GM12875 (cell line): ENCODE measurements around the gene PTK6.
"Not testable (repeated sequence)": the region's sequence is repeated elsewhere in the genome, so short reads cannot be mapped to it uniquely, and the experiment has no call there.

Source experiments
- H3K4me3 ChIP-seq: one replicate; pipeline ENCODE4 v1.5.1; 2011; ENCODE audit warnings: low read depth, low read length, control low read depth
- CTCF ChIP-seq: IDR thresholded peaks from 2 replicates; pipeline ENCODE4 v1.5.1; 2011; ENCODE audit warnings: low read depth, mild to moderate bottlenecking, control low read depth, inconsistent platforms, low read length, moderate library complexity, borderline replicate concordance; ENCODE audit not compliant: insufficient read depth

The PTK6 gene

GRCh38 chr20:63481503-63481902 is 55.7 kb downstream of the PTK6 start:
- TF ChIP-seq CTCF: no peak
- no peak overlapping the region for H3K4me3 ChIP-seq

- H3K4me3 ChIP-seq: not testable (repeated sequence)
Measured at GRCh38 chr20:63479695-63480419, 57.3 kb downstream of the PTK6 start.

GRCh38 chr20:63478346-63479302 is 58.6 kb downstream of the PTK6 start:
- no peak overlapping the region for H3K4me3 ChIP-seq
- TF ChIP-seq CTCF: no peak
